CD14-positive monocyte (primary cell): ENCODE results near the gene KIFC3. TPM values are rescaled to one million over a fixed set of nuclear protein-coding genes. Genes with fewer than 3 reads are reported as not detected.
A peak's percentile ranks its signal among the peaks of the same experiment; 100 is the strongest.

Source experiments
- DNase-seq, 3 donors: peaks; one replicate each; pipeline ENCODE4 v3.0.0-alpha.2; 2011 to 2022
- H2AFZ ChIP-seq: 2 replicates; pipeline ENCODE4 v1.6.0; 2012; ENCODE audit warnings: mild to moderate bottlenecking, low read depth, low read length, inconsistent platforms; ENCODE audit not compliant: insufficient read depth, poor library complexity, severe bottlenecking
- H3K27ac ChIP-seq, 2 donors: 1 replicate in 1 of 2; 2 replicates in 1 of 2; pipeline ENCODE4 v1.5.1; 2012 to 2013; ENCODE audit warnings: low read length in 2 of 2, control low read depth in 1 of 2, inconsistent platforms in 1 of 2, low read depth in 1 of 2, mild to moderate bottlenecking in 1 of 2
- H3K27me3 ChIP-seq, 2 donors: one replicate each; pipeline versions ENCODE4 v1.6.0 to v1.6.1; 2011 to 2013; ENCODE audit warnings: low read length in 2 of 2; ENCODE audit not compliant: control insufficient read depth in 2 of 2, insufficient read depth in 2 of 2
- H3K36me3 ChIP-seq, 2 donors: replicated peaks in 1 of 2; 1 replicate in 1 of 2; 2 replicates in 1 of 2; pipeline versions ENCODE4 v1.5.1 to v1.6.1; 2012 to 2013; ENCODE audit warnings: low read length in 2 of 2, control low read depth in 1 of 2, inconsistent platforms in 1 of 2, mild to moderate bottlenecking in 1 of 2; ENCODE audit not compliant: insufficient read depth in 2 of 2, control insufficient read depth in 1 of 2
- H3K4me1 ChIP-seq, 2 donors: 1 replicate in 1 of 2; 2 replicates in 1 of 2; pipeline versions ENCODE4 v1.5.1 to v1.6.1; 2012 to 2013; ENCODE audit warnings: low read length in 2 of 2, control low read depth in 1 of 2, inconsistent platforms in 1 of 2, mild to moderate bottlenecking in 1 of 2, moderate library complexity in 1 of 2; ENCODE audit not compliant: insufficient read depth in 2 of 2, control insufficient read depth in 1 of 2
- H3K4me2 ChIP-seq: replicated peaks from 2 replicates; pipeline ENCODE3; 2012; ENCODE audit warnings: low read length, moderate library complexity, mild to moderate bottlenecking; ENCODE audit not compliant: poor library complexity, severe bottlenecking; ENCODE audit errors: extremely low read depth
- H3K4me3 ChIP-seq, 3 experiments: fragments of 200-600 bp in 1 of 3; sonication (generic) in 1 of 3; replicated peaks in 1 of 3; 1 replicate in 2 of 3; 2 replicates in 1 of 3; pipeline ENCODE4 v1.5.1; 2011 to 2013; ENCODE audit warnings: low read length in 3 of 3, mild to moderate bottlenecking in 3 of 3, control low read depth in 2 of 3, low read depth in 2 of 3, inconsistent platforms in 1 of 3, moderate library complexity in 1 of 3
- H3K79me2 ChIP-seq: 2 replicates; pipeline ENCODE4 v1.6.0; 2012; ENCODE audit warnings: mild to moderate bottlenecking, control low read depth, inconsistent platforms, low read length, moderate library complexity; ENCODE audit not compliant: insufficient read depth
- H3K9ac ChIP-seq: 2 replicates; pipeline ENCODE4 v1.6.0; 2017; ENCODE audit warnings: low read length, mild to moderate bottlenecking; ENCODE audit not compliant: insufficient read depth, poor library complexity, severe bottlenecking
- H3K9me3 ChIP-seq, 2 donors: replicated peaks in 1 of 2; 1 replicate in 1 of 2; 2 replicates in 1 of 2; pipeline versions ENCODE4 v1.5.1 to v1.6.1; 2012 to 2013; ENCODE audit warnings: low read length in 2 of 2, control low read depth in 1 of 2; ENCODE audit not compliant: control insufficient read depth in 1 of 2, insufficient read depth in 1 of 2
- H4K20me1 ChIP-seq: 2 replicates; pipeline ENCODE4 v1.6.0; 2012; ENCODE audit warnings: mild to moderate bottlenecking, low read length, control low read depth, moderate library complexity; ENCODE audit not compliant: insufficient read depth
- H3K27ac Mint-ChIP-seq, 7 donors: one replicate each; pipeline ENCODE4 v1.8.0; 2020; ENCODE audit warnings: mild to moderate bottlenecking in 7 of 7, mixed read lengths in 7 of 7, moderate library complexity in 6 of 7, inconsistent platforms in 2 of 7
- H3K27me3 Mint-ChIP-seq, 3 donors: one replicate each; pipeline ENCODE4 v1.8.0; 2021 to 2022; ENCODE audit warnings: low read depth in 3 of 3, mild to moderate bottlenecking in 3 of 3, mixed read lengths in 3 of 3, moderate library complexity in 3 of 3, inconsistent platforms in 1 of 3
- H3K36me3 Mint-ChIP-seq, 2 donors: one replicate each; pipeline ENCODE4 v1.8.0; 2020; ENCODE audit warnings: mixed read lengths in 2 of 2, inconsistent platforms in 1 of 2, mild to moderate bottlenecking in 1 of 2
- H3K4me1 Mint-ChIP-seq: one replicate; pipeline ENCODE4 v1.8.0; 2020; ENCODE audit warnings: mild to moderate bottlenecking, mixed read lengths
- H3K4me3 Mint-ChIP-seq, 2 donors: one replicate each; pipeline ENCODE4 v1.8.0; 2020; ENCODE audit warnings: mild to moderate bottlenecking in 2 of 2, mixed read lengths in 2 of 2, moderate library complexity in 1 of 2
- H3K9me3 Mint-ChIP-seq, 7 donors: one replicate each; pipeline ENCODE4 v1.8.0; 2020 to 2022; ENCODE audit warnings: mixed read lengths in 7 of 7, mild to moderate bottlenecking in 6 of 7, moderate library complexity in 6 of 7, inconsistent platforms in 2 of 7
- WGBS: methylation state at CpG from one replicate; pipeline ENCODE4 v1.1.5; 2013; ENCODE audit warnings: missing lambda C conversion rate; ENCODE audit not compliant: insufficient coverage; 5-methylcytosine and 5-hydroxymethylcytosine counted together
- intact Hi-C, 2 donors: fragments of 100-400 bp; cut with micrococcal nuclease; formaldehyde crosslinking; loops; one replicate each; pipeline versions ENCODE4 v1.15.0 to v1.15.1; 2023
- polyA plus RNA-seq, 3 donors: library from polyadenylated mRNA; depleted of rRNA in 1 of 3; unstranded in 2 of 3; stranded (reverse) in 1 of 3; fragments of 300-500 nt in 2 of 3; fragments of >200 nt in 1 of 3; fragmentation: Illumina TruSeq in 2 of 3; gene quantifications; 1 replicate in 2 of 3; 2 replicates in 1 of 3; pipeline ENCODE4 v1.2.3, GENCODE V29; 2012 to 2021
- TF ChIP-seq, protein P1 (sequence below): fragments of 200-600 bp; IDR thresholded peaks from one replicate; pipeline ENCODE4 v1.8.0; 2022; ENCODE audit warnings: antibody characterized with exemption, mild to moderate bottlenecking

Gene KIFC3
- polyA plus RNA-seq, 3 donors, result 0.24 to 1.7 TPM; not detected in 1

DNA sequence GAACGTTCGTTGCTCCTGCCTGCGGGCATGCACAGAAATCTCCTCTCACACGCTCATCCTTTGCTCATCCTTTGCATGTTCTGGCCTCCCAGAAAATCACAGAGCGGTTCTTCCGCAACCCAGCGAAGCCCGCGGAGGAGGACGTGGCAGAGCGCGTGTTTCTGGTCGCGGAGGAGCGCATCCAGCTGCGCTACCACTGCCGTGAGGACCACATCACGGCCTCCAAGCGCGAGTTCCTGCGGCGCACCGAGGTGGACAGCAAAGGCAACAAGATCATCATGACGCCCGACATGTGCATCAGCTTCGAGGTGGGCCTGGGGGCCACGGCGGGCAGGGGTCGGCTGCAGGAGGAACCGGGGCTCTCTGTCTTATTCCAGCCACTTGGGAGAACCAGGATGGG is 76.3 kb downstream of the KIFC3 start:
- Mint-ChIP-seq H3K9me3 (peaks cover 0 to 3% (median 0%) of the 10 kb centered on the region in 7 donors), H3K36me3 (no peaks in the 10 kb centered on the region), H3K4me1 (peaks cover 7% of the 10 kb centered on the region), H3K4me3 (no peak overlapping the region), H3K27ac (no peak overlapping the region), H3K27me3 (peaks cover 0 to 5% (median 5%) of the 10 kb centered on the region in 3 donors)
- H3K4me2 ChIP-seq, result no peak overlapping the region
- no peaks in the 10 kb centered on the region for H3K79me2 ChIP-seq
- H3K27me3 ChIP-seq, result no peaks in the 10 kb centered on the region
- H2AFZ ChIP-seq, result no peak overlapping the region
- WGBS, result 97% methylated on average over 29 of the region's 30 CpGs
- H3K27ac ChIP-seq, result no peak overlapping the region
- no peaks in the 10 kb centered on the region for H3K4me1 ChIP-seq
- no peak overlapping the region for H3K4me3 ChIP-seq
- H3K9me3 ChIP-seq, result no peaks in the 10 kb centered on the region
- intact Hi-C loops, result no loop called here
- no peaks in the 10 kb centered on the region for H4K20me1 ChIP-seq
- H3K36me3 ChIP-seq, result no peaks in the 10 kb centered on the region
- H3K9ac ChIP-seq, result no peak overlapping the region
- DNase-seq, result no peak
- TF ChIP-seq, protein P1, sequence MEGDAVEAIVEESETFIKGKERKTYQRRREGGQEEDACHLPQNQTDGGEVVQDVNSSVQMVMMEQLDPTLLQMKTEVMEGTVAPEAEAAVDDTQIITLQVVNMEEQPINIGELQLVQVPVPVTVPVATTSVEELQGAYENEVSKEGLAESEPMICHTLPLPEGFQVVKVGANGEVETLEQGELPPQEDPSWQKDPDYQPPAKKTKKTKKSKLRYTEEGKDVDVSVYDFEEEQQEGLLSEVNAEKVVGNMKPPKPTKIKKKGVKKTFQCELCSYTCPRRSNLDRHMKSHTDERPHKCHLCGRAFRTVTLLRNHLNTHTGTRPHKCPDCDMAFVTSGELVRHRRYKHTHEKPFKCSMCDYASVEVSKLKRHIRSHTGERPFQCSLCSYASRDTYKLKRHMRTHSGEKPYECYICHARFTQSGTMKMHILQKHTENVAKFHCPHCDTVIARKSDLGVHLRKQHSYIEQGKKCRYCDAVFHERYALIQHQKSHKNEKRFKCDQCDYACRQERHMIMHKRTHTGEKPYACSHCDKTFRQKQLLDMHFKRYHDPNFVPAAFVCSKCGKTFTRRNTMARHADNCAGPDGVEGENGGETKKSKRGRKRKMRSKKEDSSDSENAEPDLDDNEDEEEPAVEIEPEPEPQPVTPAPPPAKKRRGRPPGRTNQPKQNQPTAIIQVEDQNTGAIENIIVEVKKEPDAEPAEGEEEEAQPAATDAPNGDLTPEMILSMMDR, result no peak

DNA sequence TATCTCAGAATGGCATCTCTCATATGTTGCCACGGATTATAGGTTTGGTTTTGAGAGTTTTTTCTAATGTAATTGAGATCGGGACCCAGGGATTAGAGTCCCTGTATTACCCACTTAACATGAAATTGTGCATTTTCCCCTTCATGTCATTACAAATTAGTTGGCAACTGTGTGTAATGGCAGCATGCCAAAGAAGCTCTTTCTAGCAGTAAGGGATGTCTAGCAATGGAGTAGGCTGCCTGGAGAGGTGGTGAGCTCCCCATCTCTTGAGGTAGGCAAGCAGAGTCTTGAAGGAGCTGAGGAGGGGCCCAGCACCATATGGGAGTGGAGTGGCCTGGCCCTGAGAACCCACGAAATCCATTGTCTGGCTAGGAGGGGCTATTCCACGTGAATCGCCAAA is 76.7 kb downstream of the KIFC3 start:
- Mint-ChIP-seq H3K4me3 (no peak overlapping the region), H3K27ac (peak overlapping the region in 1 of 7 donors; percentile 24), H3K36me3 (no peaks in the 10 kb centered on the region), H3K27me3 (peaks cover 0 to 7% (median 5%) of the 10 kb centered on the region in 3 donors), H3K4me1 (peaks cover 7% of the 10 kb centered on the region), H3K9me3 (peaks cover 0 to 3% (median 0%) of the 10 kb centered on the region in 7 donors)
- Histone ChIP-seq H3K4me3 (no peak overlapping the region), H3K4me2 (no peak overlapping the region), H3K9me3 (no peaks in the 10 kb centered on the region), H3K9ac (no peak overlapping the region), H2AFZ (no peak overlapping the region), H4K20me1 (no peaks in the 10 kb centered on the region), H3K27ac (no peak overlapping the region), H3K79me2 (no peaks in the 10 kb centered on the region), H3K4me1 (no peaks in the 10 kb centered on the region), H3K27me3 (no peaks in the 10 kb centered on the region), H3K36me3 (no peaks in the 10 kb centered on the region)
- WGBS, result 95% methylated on average over 3 of the region's 5 CpGs
- TF ChIP-seq, protein P1, result no peak
- intact Hi-C loops, result no loop called here
- no peak for DNase-seq
